VCaP (cell line): Measurements from ENCODE around the gene HYAL3.
"Not testable (repeated sequence)": the region's sequence is repeated elsewhere in the genome, so short reads cannot be mapped to it uniquely, and the experiment has no call there.

Experiments used
- H3K27ac ChIP-seq: fragments of 450-650 bp; 2 replicates; pipeline ENCODE4 v1.5.1; 2017
- CTCF ChIP-seq: fragments of 450-650 bp; conservative IDR thresholded peaks from 2 replicates; pipeline ENCODE4 v1.5.1; 2017; ENCODE audit warnings: mild to moderate bottlenecking, moderate library complexity

Gene HYAL3

GRCh38 chr3:50264964-50265485 is 34.2 kb downstream of the HYAL3 start:
- H3K27ac ChIP-seq: no peak overlapping the region
- no peak for TF ChIP-seq CTCF

- no peak overlapping the region for H3K27ac ChIP-seq
Measured at GRCh38 chr3:50264383-50264963, 34.7 kb downstream of the HYAL3 start.

GRCh38 chr3:50263478-50264382 is 35.5 kb downstream of the HYAL3 start:
- H3K27ac ChIP-seq: no peak overlapping the region
- TF ChIP-seq CTCF: no peak

More at GRCh38 chr3:50264383-50264963, 34.7 kb downstream of the HYAL3 start:
- TF ChIP-seq CTCF: no peak

- no peak for TF ChIP-seq CTCF
- no peak overlapping the region for H3K27ac ChIP-seq
Measured at GRCh38 chr3:50262778-50263177, 36.4 kb downstream of the HYAL3 start.

GRCh38 chr3:50262200-50262599 is 37.0 kb downstream of the HYAL3 start:
- H3K27ac ChIP-seq: not testable (repeated sequence)

GRCh38 chr3:50261505-50261904 is 37.7 kb downstream of the HYAL3 start:
- H3K27ac ChIP-seq: peak overlapping the region; percentile 93; the same call in 1 of the 2 replicates
- TF ChIP-seq CTCF: no peak

GRCh38 chr3:50260942-50261441 is 38.2 kb downstream of the HYAL3 start:
- no peak for TF ChIP-seq CTCF
- H3K27ac ChIP-seq: peak overlapping the region; percentile 93
